Heart left ventricle (tissue), 16 donors: ENCODE data around the gene NUSAP1. TPM values are rescaled to one million over a fixed set of nuclear protein-coding genes. Genes with fewer than 3 reads are reported as not detected.
"Not testable (repeated sequence)": the region's sequence is repeated elsewhere in the genome, so short reads cannot be mapped to it uniquely, and the experiment has no call there.

Experiments
- ATAC-seq, 4 donors: fragments of 200-7000 bp; cut with Tn5 transposase; one replicate each; pipeline ENCODE4 v1.9.1; 2020 to 2022; ENCODE audit warnings: moderate library complexity in 4 of 4, mild to moderate bottlenecking in 3 of 4, moderate number of reproducible peaks in 1 of 4
- DNase-seq, 5 donors: peaks; one replicate each; pipeline ENCODE4 v3.0.0-alpha.2; 2020
- H3K27ac ChIP-seq, 12 donors: fragments of 200-600 bp; sonication (generic) in 4 of 12; one replicate each; pipeline versions ENCODE4 v1.5.0 to v1.8.0; 2016 to 2022; ENCODE audit warnings: mild to moderate bottlenecking in 2 of 12
- H3K27me3 ChIP-seq, 9 donors: fragments of 200-600 bp; sonication (generic) in 2 of 9; one replicate each; pipeline versions ENCODE4 v1.5.1 to v1.8.0; 2016 to 2022; ENCODE audit warnings: mild to moderate bottlenecking in 3 of 9
- H3K36me3 ChIP-seq, 9 donors: fragments of 200-600 bp; sonication (generic) in 2 of 9; one replicate each; pipeline versions ENCODE4 v1.5.0 to v1.8.0; 2018 to 2022; ENCODE audit warnings: mild to moderate bottlenecking in 2 of 9
- H3K4me1 ChIP-seq, 12 donors: fragments of 200-600 bp; sonication (generic) in 4 of 12; one replicate each; pipeline versions ENCODE4 v1.5.0 to v1.8.0; 2016 to 2022; ENCODE audit warnings: mild to moderate bottlenecking in 3 of 12
- H3K4me3 ChIP-seq, 12 donors: fragments of 200-600 bp; sonication (generic) in 4 of 12; one replicate each; pipeline versions ENCODE4 v1.5.0 to v1.8.0; 2017 to 2022; ENCODE audit warnings: mild to moderate bottlenecking in 9 of 12, moderate library complexity in 4 of 12
- H3K9me3 ChIP-seq, 12 donors: fragments of 200-600 bp; sonication (generic) in 4 of 12; one replicate each; pipeline versions ENCODE4 v1.5.0 to v1.8.0; 2016 to 2022; ENCODE audit warnings: mild to moderate bottlenecking in 1 of 12
- CTCF ChIP-seq, 12 donors: fragments of 200-600 bp; sonication (generic) in 4 of 12; IDR thresholded peaks; one replicate each; pipeline versions ENCODE4 v1.5.0 to v1.8.0; 2018 to 2022; ENCODE audit warnings: antibody characterized with exemption in 12 of 12, mild to moderate bottlenecking in 5 of 12
- POLR2A ChIP-seq, 2 donors: fragments of 450-650 bp; IDR thresholded peaks; one replicate each; pipeline ENCODE4 v1.6.1; 2017; ENCODE audit warnings: antibody characterized with exemption in 2 of 2, mild to moderate bottlenecking in 2 of 2, moderate library complexity in 2 of 2
- WGBS, 4 donors: extraction: QIAGEN DNeasy Blood & Tissue Kit in 2 of 4; methylation state at CpG; one replicate each; pipeline versions ENCODE4 v1.1.5 to v1.1.7; 2013 to 2018; 5-methylcytosine and 5-hydroxymethylcytosine counted together
- intact Hi-C, 10 donors: fragments of 100-400 bp; cut with DNase I; formaldehyde crosslinking; loops; one replicate each; pipeline versions ENCODE4 v1.11.1 to v1.14.2; 2022
- polyA plus RNA-seq, 2 donors: library from polyadenylated mRNA; stranded (reverse); fragments of 200-250 nt; gene quantifications; one replicate each; pipeline ENCODE4 v1.2.3, GENCODE V29; 2013
- total RNA-seq, 9 donors: library from RNA; depleted of rRNA in 2 of 9; stranded (reverse); fragments of >200 nt in 2 of 9; fragmentation: NEBNext Ultra II Directional in 3 of 9; extraction: Animal tissue kit (Norgen Biotek cat#: 25700) in 3 of 9; gene quantifications; one replicate each; pipeline versions ENCODE4 v1.1.0 to v1.2.4, GENCODE V29; 2016 to 2023
- donor health status: ischemic (EF 13 %, LVEDD 7.1; RV severe dilation, severe dysfunction).
- donor health status: healthy with polysubstance abuse.
- donor health status: DM: no; HTN: yes; CAD: no.
- donor health status: DM: no; HTN: no; CAD: no.
- donor health status: ischemic (EF 25% LVEDD 6.9; RV normal size, moderate dysfunction).
- donor health status: ischemic (EF 25% LVEDD 5.7; RV mildly dilated, moderate dysfunction).
- donor health status: healthy.
- donor health status: DM: yes; HTN: yes; CAD: no.
- donor health status: ischemic (EF 35%, LVEDD 5.7; RV mildly dilated, moderate dysfunction).
- donor health status: nonischemic (EF 11% LVEDD 7.7; RV severe dilation, severe dysfunction).
- donor health status: DM: yes; HTN: yes; CAD: no.
- donor health status: PGD.
- donor health status: ischemic (EF 29% LVEDD 5.4; RV normal size, mild dysfunction).
- donor health status: nonischemic (EF 23%, LVEDD 6.1; RV moderate dilation, normal function).

The NUSAP1 gene
- total and polyA plus RNA-seq, 11 donors: 0.23 to 23.1 (median 1.1) TPM

- no peaks in the 10 kb centered on the region for H3K27me3 ChIP-seq
- H3K36me3 ChIP-seq: peaks cover 0 to 84% (median 64%) of the 10 kb centered on the region in 9 donors
- TF ChIP-seq CTCF (IDR thresholded peaks at IDR 0.05): no peak
- no peak for TF ChIP-seq POLR2A (IDR thresholded peaks at IDR 0.05)
- no peak for DNase-seq
- H3K9me3 ChIP-seq: no peaks in the 10 kb centered on the region
- no peak overlapping the region for H3K4me3 ChIP-seq
- peaks cover 3 to 63% (median 26%) of the 10 kb centered on the region in 12 donors for H3K4me1 ChIP-seq
- intact Hi-C loops: loop anchor here in 2 of 10 donors (10.0 kb wide), 2 partner anchors 54 to 1244 kb away; partner anchors contain the start of genes CHP1 (in 1 of the 2) and EXD1 (in 1 of the 2)
- peak overlapping the region in 2 of 12 donors; percentile 2 to 10 for H3K27ac ChIP-seq
- ATAC-seq: no peak
- WGBS, 4 donors: 44 to 58% (median 48%) methylated on average over 1 of the region's 1 CpG
Observed at GRCh38 chr15:41288464-41288863, 44.2 kb upstream of the NUSAP1 start.

DNA sequence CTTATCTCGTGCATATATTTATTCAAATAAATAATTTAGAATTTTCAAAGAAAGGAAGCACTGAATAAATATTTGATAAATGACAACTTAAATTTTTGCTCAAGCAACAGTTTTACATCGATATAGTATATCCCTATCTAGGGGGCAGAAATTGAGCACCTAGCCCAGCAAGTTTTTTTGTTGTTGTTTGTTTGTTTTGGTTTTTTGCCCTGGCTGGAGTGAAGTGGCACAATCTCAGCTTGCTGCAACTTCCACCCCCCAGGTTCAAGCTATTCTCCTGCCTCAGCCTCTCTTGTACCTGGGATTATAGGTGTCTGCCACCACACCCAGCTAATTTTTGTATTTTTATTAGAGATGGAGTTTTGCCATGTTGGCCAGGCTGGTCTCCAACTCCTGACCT is 42.7 kb upstream of the NUSAP1 start:
- DNase-seq: no peak
- peaks cover 3 to 59% (median 26%) of the 10 kb centered on the region in 12 donors for H3K4me1 ChIP-seq
- no peaks in the 10 kb centered on the region for H3K9me3 ChIP-seq
- H3K27me3 ChIP-seq: no peaks in the 10 kb centered on the region
- H3K27ac ChIP-seq: no peak overlapping the region
- intact Hi-C loops: loop anchor here in 2 of 10 donors (10.0 kb wide), 2 partner anchors 55 to 1245 kb away; partner anchors contain the start of genes CHP1 (in 1 of the 2) and EXD1 (in 1 of the 2)
- WGBS, 4 donors: 84 to 94% (median 89%) methylated on average over 2 of the region's 2 CpGs
- no peak for TF ChIP-seq POLR2A (IDR thresholded peaks at IDR 0.05)
- TF ChIP-seq CTCF (IDR thresholded peaks at IDR 0.05): no peak
- peaks cover 0 to 95% (median 75%) of the 10 kb centered on the region in 9 donors for H3K36me3 ChIP-seq
- no peak overlapping the region for H3K4me3 ChIP-seq
- ATAC-seq: no peak

- ATAC-seq (peak in 2 of 4 donors; percentile 47 to 59), DNase-seq (no peak)
- Histone ChIP-seq H3K36me3 (peaks cover 0 to 99% (median 75%) of the 10 kb centered on the region in 9 donors), H3K4me3 (no peak overlapping the region), H3K27me3 (no peaks in the 10 kb centered on the region), H3K9me3 (no peaks in the 10 kb centered on the region), H3K4me1 (peaks cover 0 to 48% (median 16%) of the 10 kb centered on the region in 12 donors), H3K27ac (peak overlapping the region in 1 of 12 donors; percentile 60)
- TF ChIP-seq CTCF (IDR thresholded peaks at IDR 0.05) (no peak), POLR2A (IDR thresholded peaks at IDR 0.05) (no peak)
- intact Hi-C loops: no loop called here
- 86 to 90% (median 89%) methylated on average over 9 of the region's 9 CpGs for WGBS, 4 donors
Observed at GRCh38 chr15:41291065-41291631, 41.5 kb upstream of the NUSAP1 start.

DNA sequence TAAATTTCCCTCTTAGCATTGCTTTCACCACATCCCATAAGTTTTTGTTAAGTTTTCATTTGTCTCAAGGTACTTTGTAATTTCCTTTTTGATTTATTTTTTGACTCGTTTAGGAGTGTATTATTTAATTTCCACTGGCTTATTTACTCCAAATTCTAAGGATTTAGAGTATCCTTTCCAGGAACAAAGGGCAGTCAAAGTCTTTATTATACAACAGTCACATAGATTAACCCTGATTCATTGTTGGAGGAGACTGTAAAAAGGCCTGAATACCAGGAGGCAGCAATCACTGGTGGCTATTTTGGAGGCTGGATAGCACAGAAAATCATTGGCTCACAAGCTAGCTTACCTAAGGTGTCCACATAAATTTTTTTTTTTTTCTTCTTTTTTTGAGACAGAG is 40.2 kb upstream of the NUSAP1 start:
- ATAC-seq: no peak

GRCh38 chr15:41301139-41301538 is 31.5 kb upstream of the NUSAP1 start:
- H3K27ac ChIP-seq, ATAC-seq, H3K9me3 ChIP-seq, H3K4me3 ChIP-seq, DNase-seq, H3K4me1 ChIP-seq, H3K27me3 ChIP-seq, intact Hi-C loops: not testable (repeated sequence)
- WGBS, 4 donors: 96 to 98% (median 97%) methylated on average over 2 of the region's 2 CpGs
- peaks cover 0 to 84% (median 46%) of the 10 kb centered on the region in 9 donors for H3K36me3 ChIP-seq

More for the DNA sequence above, 40.2 kb upstream of the NUSAP1 start:
- Histone ChIP-seq H3K4me3 (no peak overlapping the region), H3K36me3 (peaks cover 0 to 98% (median 75%) of the 10 kb centered on the region in 9 donors), H3K27me3 (no peaks in the 10 kb centered on the region), H3K27ac (no peak overlapping the region), H3K4me1 (peaks cover 0 to 35% (median 11%) of the 10 kb centered on the region in 12 donors), H3K9me3 (no peaks in the 10 kb centered on the region)
- no peak for DNase-seq
- intact Hi-C loops: no loop called here
- WGBS, 4 donors: 71 to 86% (median 76%) methylated on average over 1 of the region's 1 CpG
- no peak for TF ChIP-seq POLR2A (IDR thresholded peaks at IDR 0.05)
- TF ChIP-seq CTCF (IDR thresholded peaks at IDR 0.05): no peak
